HG03280 (cell line): ENCODE data around the gene RFLNA.
"Not testable (repeated sequence)": the region's sequence is repeated elsewhere in the genome, so short reads cannot be mapped to it uniquely, and the experiment has no call there.

Experiments
- ATAC-seq: cut with Tn5 transposase; IDR thresholded peaks from one replicate; pipeline ENCODE4 v1.9.1; 2021; ENCODE audit warnings: mild to moderate bottlenecking, moderate library complexity; ENCODE audit not compliant: unreplicated experiment

RFLNA gene

DNA sequence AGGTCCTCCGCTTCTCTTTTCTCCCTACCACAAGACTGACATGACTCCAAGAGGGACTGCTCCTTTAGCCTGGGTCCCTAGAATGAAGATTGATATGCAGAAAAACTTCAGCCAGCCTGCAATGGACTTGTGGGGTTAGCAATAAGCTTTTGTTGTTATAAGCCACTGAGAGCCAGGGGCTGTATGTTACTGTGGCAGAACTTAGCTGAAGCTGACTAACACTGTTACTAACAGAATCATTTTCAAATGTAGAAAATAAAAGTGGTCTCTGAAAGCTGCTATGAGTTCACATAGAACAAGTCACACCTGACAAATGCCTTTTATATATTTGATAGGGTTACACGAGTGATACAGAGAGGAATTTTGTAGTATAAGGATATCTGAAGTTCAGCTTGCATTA, 13.6 kb upstream of the RFLNA start:
- no peak for ATAC-seq

DNA sequence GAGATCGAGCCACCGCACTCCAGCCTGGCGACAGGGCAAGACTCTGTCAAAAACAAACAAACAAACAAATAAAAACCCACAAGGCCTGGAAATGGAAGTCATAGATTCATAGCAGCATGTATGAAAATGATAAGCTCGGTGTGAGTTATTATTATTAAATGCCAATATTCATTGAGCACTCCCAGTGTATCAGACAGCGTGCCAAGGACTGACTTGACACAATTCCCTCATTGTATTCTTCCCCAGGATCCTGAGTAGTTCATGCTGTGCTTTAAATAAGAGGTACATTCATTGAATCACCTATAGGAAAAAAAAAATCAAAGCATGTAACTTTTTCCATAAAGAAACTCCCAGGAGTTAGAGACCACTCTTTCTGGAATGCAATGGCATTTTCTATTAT, 12.6 kb upstream of the RFLNA start:
- no peak for ATAC-seq

GRCh38 chr12:124283326-124283725, 11.6 kb upstream of the RFLNA start:
- no peak for ATAC-seq

- ATAC-seq: no peak
Measured at GRCh38 chr12:124284368-124284767, 10.5 kb upstream of the RFLNA start.

DNA sequence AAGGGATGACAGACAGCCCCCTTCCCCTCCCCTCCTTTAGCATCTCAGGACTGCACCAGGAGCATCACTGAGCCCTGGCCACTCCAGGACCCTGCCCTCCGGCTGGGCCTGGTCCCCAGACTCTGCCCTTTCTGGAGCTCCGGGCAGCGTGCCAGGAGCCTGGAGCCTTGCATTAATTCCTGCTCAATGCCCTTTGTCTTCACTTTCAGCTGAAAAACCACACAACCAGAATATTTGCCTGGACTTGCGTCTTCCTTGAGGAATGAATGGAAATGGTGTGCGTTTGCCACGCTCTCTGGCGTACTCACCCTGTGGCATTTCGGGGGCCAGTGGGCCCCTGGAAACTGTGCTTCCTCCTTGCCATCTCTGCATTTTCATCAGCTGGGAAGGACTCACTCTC, 8.5 kb upstream of the RFLNA start:
- ATAC-seq: no peak

GRCh38 chr12:124286971-124287370, 7.9 kb upstream of the RFLNA start:
- no peak for ATAC-seq

GRCh38 chr12:124289634-124290600, 5.0 kb upstream of the RFLNA start:
- no peak for ATAC-seq

- ATAC-seq: no peak
Measured at GRCh38 chr12:124292385-124292784, 2.5 kb upstream of the RFLNA start.

- ATAC-seq: no peak
Measured at GRCh38 chr12:124293286-124294003, 1.4 kb upstream of the RFLNA start.

DNA sequence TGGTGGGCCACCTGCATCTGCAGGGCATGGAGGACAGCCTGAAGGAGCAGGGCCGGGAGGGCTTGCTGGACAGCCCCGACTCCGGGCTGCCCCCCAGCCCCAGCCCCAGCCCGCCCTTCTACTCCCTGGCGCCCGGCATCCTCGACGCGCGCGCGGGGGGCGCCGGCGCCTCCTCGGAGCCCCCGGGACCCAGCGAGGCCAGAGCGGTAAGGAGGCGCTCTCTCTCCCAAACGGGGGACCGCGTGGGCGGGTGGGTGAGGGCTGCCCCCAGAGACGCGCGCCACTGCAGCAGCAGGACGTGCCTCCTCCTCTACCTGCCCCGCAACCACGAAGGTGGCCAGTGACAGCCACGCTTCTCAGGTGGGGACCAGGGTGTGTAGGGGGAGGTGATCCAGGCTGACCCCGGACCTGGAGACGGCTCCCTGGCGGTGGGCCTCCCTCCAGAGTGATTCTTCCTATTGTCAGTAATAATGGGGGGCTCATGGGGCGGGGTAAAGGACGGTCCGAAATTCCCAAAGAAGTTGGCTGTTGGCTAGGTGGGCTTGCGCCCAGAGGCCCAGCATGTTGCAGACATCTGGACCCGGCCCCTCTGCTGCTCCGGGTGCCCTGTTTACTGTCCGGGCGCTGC, 652 bp downstream of the RFLNA start:
- ATAC-seq: no peak

GRCh38 chr12:124296295-124296915, 1.5 kb downstream of the RFLNA start:
- no peak for ATAC-seq

GRCh38 chr12:124296916-124297351, 2.0 kb downstream of the RFLNA start:
- ATAC-seq: no peak

GRCh38 chr12:124297389-124297788, 2.5 kb downstream of the RFLNA start:
- ATAC-seq: no peak

DNA sequence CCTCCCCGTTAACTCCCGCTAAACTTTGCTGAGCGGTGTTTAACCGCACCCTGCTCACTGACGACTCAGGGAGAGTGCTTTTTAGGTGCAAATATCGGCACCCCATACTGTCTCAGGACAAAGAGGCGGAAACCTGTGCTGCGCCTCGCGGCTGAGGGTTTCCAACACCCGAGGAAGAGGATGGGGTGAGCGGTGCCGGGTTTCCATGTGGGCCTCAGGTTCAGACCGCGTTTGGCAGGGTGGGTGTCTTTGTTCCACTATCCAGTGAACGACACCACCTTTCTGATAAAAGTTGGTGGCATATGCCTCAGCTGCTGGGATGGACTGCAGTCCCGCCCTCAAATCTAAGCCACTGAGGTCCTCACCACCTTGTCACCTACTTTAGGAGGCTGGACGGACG, 3.0 kb downstream of the RFLNA start:
- ATAC-seq: no peak

- no peak for ATAC-seq
Measured at GRCh38 chr12:124298685-124299410, 4.0 kb downstream of the RFLNA start.

DNA sequence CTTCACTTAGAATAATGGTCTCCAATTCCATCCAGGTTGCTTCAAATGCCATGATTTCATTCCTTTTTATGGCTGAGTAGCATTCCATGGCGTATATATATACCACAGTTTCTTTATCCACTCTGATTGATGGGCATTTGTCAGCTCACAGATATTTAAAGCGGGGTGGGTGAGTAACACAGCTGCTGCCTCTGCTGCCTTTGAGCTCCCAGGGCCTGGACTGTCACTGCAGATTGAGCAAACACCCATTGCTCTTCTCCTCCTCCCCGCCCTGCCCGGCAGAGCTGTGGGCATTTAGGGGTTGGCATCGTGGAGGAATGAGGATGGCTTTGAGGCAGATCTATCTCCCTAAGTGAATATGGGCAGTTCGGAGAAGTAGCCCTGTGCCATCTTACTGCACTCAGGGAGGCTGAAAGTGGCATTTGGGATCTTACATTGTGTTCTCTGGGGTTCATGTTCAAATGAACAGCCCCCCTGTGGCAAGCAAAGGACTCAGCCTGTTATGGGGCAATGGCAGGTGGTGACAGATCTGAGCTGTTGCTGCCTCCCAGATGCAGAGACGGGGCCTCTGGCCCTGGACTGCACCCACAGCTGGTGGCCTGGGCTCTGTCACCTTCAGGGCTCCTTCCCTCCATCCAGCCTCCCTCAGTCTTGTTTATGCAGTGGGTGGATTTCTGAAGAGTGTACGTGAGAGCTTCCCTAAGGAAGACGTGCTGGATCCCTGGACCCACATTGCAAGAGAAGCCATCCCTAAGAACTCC, 4.9 kb downstream of the RFLNA start:
- ATAC-seq: no peak

DNA sequence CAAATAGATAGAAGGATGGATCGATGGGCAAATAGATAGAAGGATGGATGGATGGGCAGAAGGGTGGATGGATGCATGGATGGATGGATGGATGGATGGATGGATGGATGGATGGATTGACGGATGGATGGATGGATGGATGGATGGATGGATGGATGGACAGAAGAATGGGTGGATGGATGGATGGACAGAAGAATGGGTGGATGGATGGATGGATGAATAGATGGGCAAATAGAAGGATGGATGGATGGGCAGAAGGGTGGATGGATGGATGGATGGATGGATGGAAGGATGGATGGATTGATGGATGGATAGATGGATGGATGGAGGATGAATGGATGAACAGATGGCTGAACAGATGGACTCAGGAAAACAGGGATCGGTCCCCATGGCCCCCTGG, 5.8 kb downstream of the RFLNA start:
- not testable (repeated sequence) for ATAC-seq

DNA sequence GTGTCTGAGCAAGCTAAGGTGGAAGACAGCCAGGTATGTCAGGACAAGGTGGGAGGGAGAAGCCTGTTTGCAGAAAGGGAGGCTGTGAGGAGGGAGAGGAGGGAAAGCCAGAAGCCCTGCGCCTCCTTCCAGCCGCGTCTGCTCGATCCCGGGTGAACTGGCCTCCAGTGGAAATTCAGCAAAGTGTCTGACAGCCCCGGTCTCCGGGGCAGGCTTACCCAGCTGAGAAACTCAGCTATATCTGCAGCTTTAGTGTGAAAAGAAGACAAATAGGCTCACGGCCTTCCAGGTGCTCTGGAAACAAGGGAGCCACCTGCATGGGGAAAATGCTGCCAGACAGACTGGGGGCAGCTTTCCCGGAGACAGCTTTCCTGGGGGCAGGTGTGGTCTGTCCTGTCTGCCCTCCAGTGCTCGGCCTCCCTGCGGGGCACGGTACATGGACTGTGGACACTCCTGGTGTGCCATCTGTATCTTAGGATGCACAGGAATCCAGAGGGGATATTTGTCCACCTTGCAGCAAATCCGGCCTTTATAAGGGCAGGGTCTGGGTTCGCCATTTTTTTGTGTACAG, 6.3 kb downstream of the RFLNA start:
- no peak for ATAC-seq

- no peak for ATAC-seq
Measured at GRCh38 chr12:124302241-124302806, 7.4 kb downstream of the RFLNA start.
